Body of pancreas (tissue), 4 donors: ENCODE measurements around the gene ARL10. TPM values are rescaled to one million over a fixed set of nuclear protein-coding genes. Genes with fewer than 3 reads are reported as not detected.

ENCODE experiments used
- ATAC-seq: fragments of 150-250 bp; one replicate; pipeline ENCODE4 v1.9.1; 2016
- DNase-seq, 4 donors: peaks; one replicate each; pipeline ENCODE4 v3.0.0-alpha.2; 2019
- H3K27ac ChIP-seq, 4 donors: fragments of 200-600 bp; sonication (generic); 1 replicate in 3 of 4; 2 replicates in 1 of 4; pipeline versions ENCODE4 v1.5.1 to v1.6.1; 2016 to 2019; ENCODE audit warnings: mild to moderate bottlenecking in 1 of 4, mixed read lengths in 1 of 4, moderate library complexity in 1 of 4
- H3K27me3 ChIP-seq, 2 donors: fragments of 200-600 bp; sonication (generic); one replicate each; pipeline ENCODE4 v1.6.0; 2016; ENCODE audit warnings: mild to moderate bottlenecking in 1 of 2
- H3K36me3 ChIP-seq, 2 donors: fragments of 200-600 bp; sonication (generic); replicated peaks in 1 of 2; 2 replicates each; pipeline ENCODE4 v1.5.1; 2016; ENCODE audit warnings: low read depth in 2 of 2; ENCODE audit not compliant: insufficient read depth in 1 of 2
- H3K4me1 ChIP-seq: fragments of 200-600 bp; sonication (generic); one replicate; pipeline ENCODE4 v1.6.0; 2016
- H3K4me3 ChIP-seq, 2 donors: fragments of 200-600 bp; sonication (generic); 1 replicate in 1 of 2; 2 replicates in 1 of 2; pipeline ENCODE4 v1.5.1; 2016 to 2019
- H3K9me3 ChIP-seq, 3 donors: fragments of 200-600 bp; sonication (generic); 1 replicate in 2 of 3; 2 replicates in 1 of 3; pipeline ENCODE4 v1.5.1; 2016
- POLR2A ChIP-seq, 3 donors: fragments of 450-650 bp; IDR thresholded peaks; one replicate each; pipeline ENCODE4 v1.6.1; 2016; ENCODE audit warnings: antibody characterized with exemption in 3 of 3, mild to moderate bottlenecking in 2 of 3
- WGBS, 2 donors: methylation state at CpG; one replicate each; pipeline ENCODE4 v1.1.5; 2017; 5-methylcytosine and 5-hydroxymethylcytosine counted together
- intact Hi-C: fragments of 100-400 bp; cut with DNase I; formaldehyde crosslinking; loops from one replicate; pipeline ENCODE4 v1.15.1; 2023
- total RNA-seq, 2 donors: library from RNA; depleted of rRNA; stranded (reverse); fragments of >200 nt; gene quantifications; one replicate each; pipeline ENCODE4 v1.1.0, GENCODE V29; 2016
- TF ChIP-seq, protein P1 (sequence below), 7 experiments: fragments of 450-650 bp in 4 of 7; fragments of 200-600 bp in 3 of 7; sonication (generic) in 3 of 7; IDR thresholded peaks; one replicate each; pipeline ENCODE4 v1.5.1; 2016 to 2019; ENCODE audit warnings: antibody characterized with exemption in 7 of 7

The ARL10 gene
- total RNA-seq, 2 donors from 2014 or later: 2.9 to 3.3 TPM

DNA sequence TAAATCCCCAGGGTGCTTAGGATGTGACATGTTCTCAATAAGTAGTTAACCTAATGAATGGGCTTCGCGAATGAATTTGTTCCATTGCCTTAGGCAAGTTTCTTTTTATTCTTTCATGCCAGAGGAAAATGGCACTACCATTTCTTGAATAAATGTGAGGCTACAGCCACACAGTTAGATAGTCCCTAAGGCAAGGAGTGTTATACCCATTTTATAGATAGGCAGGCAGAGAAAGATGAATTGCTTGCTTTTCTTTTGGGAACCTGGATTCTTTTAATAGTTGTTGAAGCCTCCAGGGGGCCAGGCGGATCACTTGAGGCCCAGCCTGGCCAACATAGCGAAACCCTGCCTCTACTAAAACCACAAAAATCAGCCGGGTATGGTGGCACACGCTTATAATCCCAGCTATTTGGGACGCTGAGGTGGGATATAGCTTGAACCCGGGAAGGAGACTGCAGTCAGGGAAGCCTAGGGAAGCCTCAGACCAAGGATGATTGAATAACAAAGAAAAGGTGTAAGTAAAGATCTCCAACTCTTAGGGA, 22.2 kb downstream of the ARL10 start:
- intact Hi-C loops: no loop called here
- Histone ChIP-seq H3K27ac (no peak overlapping the region), H3K4me1 (peaks cover 29% of the 10 kb centered on the region), H3K4me3 (peak overlapping the region in 1 of 2 donors; percentile 67), H3K27me3 (no peaks in the 10 kb centered on the region), H3K9me3 (no peaks in the 10 kb centered on the region), H3K36me3 (peaks cover 0 to 15% of the 10 kb centered on the region in 2 donors)
- TF ChIP-seq, protein P1, sequence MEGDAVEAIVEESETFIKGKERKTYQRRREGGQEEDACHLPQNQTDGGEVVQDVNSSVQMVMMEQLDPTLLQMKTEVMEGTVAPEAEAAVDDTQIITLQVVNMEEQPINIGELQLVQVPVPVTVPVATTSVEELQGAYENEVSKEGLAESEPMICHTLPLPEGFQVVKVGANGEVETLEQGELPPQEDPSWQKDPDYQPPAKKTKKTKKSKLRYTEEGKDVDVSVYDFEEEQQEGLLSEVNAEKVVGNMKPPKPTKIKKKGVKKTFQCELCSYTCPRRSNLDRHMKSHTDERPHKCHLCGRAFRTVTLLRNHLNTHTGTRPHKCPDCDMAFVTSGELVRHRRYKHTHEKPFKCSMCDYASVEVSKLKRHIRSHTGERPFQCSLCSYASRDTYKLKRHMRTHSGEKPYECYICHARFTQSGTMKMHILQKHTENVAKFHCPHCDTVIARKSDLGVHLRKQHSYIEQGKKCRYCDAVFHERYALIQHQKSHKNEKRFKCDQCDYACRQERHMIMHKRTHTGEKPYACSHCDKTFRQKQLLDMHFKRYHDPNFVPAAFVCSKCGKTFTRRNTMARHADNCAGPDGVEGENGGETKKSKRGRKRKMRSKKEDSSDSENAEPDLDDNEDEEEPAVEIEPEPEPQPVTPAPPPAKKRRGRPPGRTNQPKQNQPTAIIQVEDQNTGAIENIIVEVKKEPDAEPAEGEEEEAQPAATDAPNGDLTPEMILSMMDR (IDR thresholded peaks at IDR 0.05): no peak
- no peak for TF ChIP-seq POLR2A (IDR thresholded peaks at IDR 0.05)
- ATAC-seq (no peak), DNase-seq (no peak)
- WGBS, 2 donors: 43% methylated on average over 8 of the region's 8 CpGs

DNA sequence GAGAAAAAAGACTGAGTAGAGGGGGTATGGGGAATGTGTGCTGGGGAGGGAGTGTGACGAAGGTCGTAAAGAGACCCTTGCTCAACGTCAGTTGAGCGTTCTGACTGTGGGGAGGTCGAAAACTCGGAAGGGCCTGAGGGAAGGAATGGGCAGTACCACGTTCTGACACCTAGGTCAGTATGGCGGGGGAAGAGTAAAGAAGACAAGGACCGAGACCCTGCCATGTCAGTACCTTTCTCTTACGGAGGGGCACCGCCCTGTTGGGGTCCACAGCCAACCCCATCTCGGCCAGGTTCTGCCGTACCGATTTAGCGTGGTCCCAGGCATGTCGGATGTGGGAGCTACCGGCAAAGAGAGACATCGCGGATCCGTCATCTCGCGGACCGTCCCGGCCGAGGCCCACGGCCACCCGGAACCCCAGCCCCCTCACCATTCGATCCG, 22.7 kb downstream of the ARL10 start:
- intact Hi-C loops: no loop called here
- no peak for DNase-seq

DNA sequence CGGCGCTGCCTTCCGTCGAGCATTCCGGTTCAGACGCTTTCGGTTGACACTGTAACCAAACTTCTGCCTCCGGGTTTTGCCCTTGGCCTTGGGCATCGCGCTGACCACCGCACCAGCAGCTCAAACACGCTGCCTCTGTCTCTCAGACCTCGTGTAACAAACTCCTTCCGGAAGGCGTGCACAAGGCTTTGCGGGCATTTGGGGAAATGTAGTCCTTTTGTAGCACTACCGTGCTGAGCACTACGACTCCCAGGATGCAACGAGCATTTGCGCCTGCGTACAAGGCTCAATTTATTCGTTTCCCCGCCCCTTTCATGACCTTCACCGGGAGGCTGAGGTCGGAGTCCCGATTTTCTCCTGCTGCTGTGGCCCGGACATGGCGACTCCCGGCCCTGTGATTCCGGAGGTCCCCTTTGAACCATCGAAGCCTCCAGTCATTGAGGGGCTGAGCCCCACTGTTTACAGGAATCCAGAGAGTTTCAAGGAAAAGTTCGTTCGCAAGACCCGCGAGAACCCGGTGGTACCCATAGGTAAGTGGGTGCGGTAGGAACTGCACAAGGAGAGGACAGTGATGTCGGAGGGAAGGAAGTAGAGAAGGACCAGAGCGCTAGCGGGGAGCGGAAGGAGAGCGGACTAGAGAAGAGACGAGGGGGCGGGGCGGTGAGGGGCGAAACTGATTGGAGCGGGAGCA, 23.3 kb downstream of the ARL10 start, which contains the start of the genes HIGD2A and NOP16:
TSS of gene HIGD2A (plus strand) at position 308 of the 691 bp plus-strand sequence. CDS start at position 377, 69 bp downstream.
TSS of gene NOP16 (minus strand) at position 155 of the 691 bp plus-strand sequence. CDS start at position 96, 59 bp downstream.
- Histone ChIP-seq H3K27ac (peak within 1 kb of the TSS; percentile 92 to 97 (median 94)), H3K27me3 (no peaks in the 10 kb centered on the region), H3K36me3 (peaks cover 0 to 8% of the 10 kb centered on the region in 2 donors), H3K4me1 (peaks cover 29% of the 10 kb centered on the region), H3K4me3 (peak within 1 kb of the TSS; percentile 65 to 67), H3K9me3 (no peaks in the 10 kb centered on the region)
- WGBS, 2 donors: 1% methylated on average over 40 to 47 of the region's 47 CpGs
- intact Hi-C loops: no loop called here
- no peak for TF ChIP-seq POLR2A (IDR thresholded peaks at IDR 0.05)
- TF ChIP-seq, protein P1 (IDR thresholded peaks at IDR 0.05): peak in 4 of 7 experiments; percentile 26 to 54 (median 44)
- DNase-seq: peak; percentile 99 to 100 (median 99)
- ATAC-seq: peak; percentile 95

More for the DNA sequence above, 22.7 kb downstream of the ARL10 start:
- TF ChIP-seq, protein P1 (IDR thresholded peaks at IDR 0.05): no peak
- TF ChIP-seq POLR2A (IDR thresholded peaks at IDR 0.05): no peak
- Histone ChIP-seq H3K27me3 (no peaks in the 10 kb centered on the region), H3K9me3 (no peaks in the 10 kb centered on the region), H3K27ac (peak overlapping the region in 3 of 4 donors; percentile 92 to 96 (median 93)), H3K36me3 (peaks cover 0 to 14% of the 10 kb centered on the region in 2 donors), H3K4me3 (peak overlapping the region; percentile 65 to 67), H3K4me1 (peaks cover 29% of the 10 kb centered on the region)
- ATAC-seq: no peak
- WGBS, 2 donors: 0% methylated on average over 19 to 29 of the region's 29 CpGs

DNA sequence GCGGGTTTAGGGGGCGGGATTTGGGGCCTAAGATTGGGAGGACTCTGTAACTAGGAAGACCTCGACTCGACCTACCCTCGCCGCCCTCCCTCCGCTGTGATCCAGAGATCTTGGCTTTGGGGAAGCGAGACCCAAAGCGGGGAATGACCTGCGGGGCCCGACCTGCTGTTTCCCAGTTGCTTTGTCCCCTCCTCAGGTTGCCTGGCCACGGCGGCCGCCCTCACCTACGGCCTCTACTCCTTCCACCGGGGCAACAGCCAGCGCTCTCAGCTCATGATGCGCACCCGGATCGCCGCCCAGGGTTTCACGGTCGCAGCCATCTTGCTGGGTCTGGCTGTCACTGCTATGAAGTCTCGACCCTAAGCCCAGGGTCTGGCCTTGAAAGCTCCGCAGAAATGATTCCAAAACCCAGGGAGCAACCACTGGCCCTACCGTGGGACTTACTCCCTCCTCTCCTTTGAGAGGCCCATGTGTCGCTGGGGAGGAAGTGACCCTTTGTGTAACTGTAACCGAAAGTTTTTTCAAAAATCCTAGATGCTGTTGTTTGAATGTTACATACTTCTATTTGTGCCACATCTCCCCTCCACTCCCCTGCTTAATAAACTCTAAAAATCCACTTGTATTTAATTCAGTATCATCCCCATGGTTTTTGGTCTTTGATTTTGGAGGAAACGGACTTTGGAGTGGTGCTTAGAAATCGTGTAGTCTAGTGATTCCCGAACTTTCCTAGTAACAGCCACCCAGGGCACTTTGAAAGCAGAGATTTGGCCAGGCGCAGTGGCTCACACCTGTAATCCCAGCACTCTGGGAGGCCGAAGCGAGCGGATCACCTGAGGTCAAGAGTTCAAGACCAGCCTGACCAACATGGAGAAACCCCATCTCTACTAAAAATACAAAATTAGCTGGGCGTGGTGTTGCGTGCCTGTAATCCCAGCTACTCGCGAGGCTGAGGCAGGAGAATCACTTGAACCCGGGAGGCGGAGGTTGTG, 24.1 kb downstream of the ARL10 start:
- Histone ChIP-seq H3K27ac (peak overlapping the region; percentile 92 to 97 (median 94)), H3K9me3 (no peaks in the 10 kb centered on the region), H3K4me3 (peak overlapping the region; percentile 65 to 67), H3K27me3 (no peaks in the 10 kb centered on the region), H3K36me3 (peaks cover 0 to 5% of the 10 kb centered on the region in 2 donors), H3K4me1 (peaks cover 29% of the 10 kb centered on the region)
- TF ChIP-seq POLR2A (IDR thresholded peaks at IDR 0.05): peak; percentile 59 to 93 (median 92)
- TF ChIP-seq, protein P1 (IDR thresholded peaks at IDR 0.05): no peak
- DNase-seq (no peak), ATAC-seq (peak; percentile 45)
- WGBS, 2 donors: 27 to 34% methylated on average over 33 to 41 of the region's 41 CpGs
- intact Hi-C loops: no loop called here
